ENCODE results near the gene BMPR2.

The BMPR2 gene

GRCh38 chr2:202375609-202376408, at the start of gene BMPR2:
Gene BMPR2, plus strand, starts transcription at chr2:202376327. Its CDS starts 1,148 bp downstream, at chr2:202377475.
- Histone ChIP-seq H3K4me1 (peaks cover 12 to 33% (median 20%) of the 10 kb centered on the region in 10 experiments), H3K9ac (peak within 1 kb of the TSS; percentile 81 to 92 (median 88)), H4K20me1 (peaks cover 2 to 43% (median 39%) of the 10 kb centered on the region in 11 experiments; a peak in 19 of 22 replicates), H3K36me3 (no peaks in the 10 kb centered on the region), H3K9me3 (replicated peaks in 1 of 11) (no peaks in the 10 kb centered on the region), H3K4me3 (peak within 1 kb of the TSS; percentile 79 to 98 (median 88)), H3K27ac (peak within 1 kb of the TSS; percentile 77 to 90 (median 86)), H3K27me3 (peaks cover 23 to 57% (median 49%) of the 10 kb centered on the region in 11 experiments), H3K4me2 (peak within 1 kb of the TSS; percentile 77 to 97 (median 93))
- no peak for TF ChIP-seq Cebpa-rat (IDR thresholded peaks at IDR 0.05)

GRCh38 chr2:202327858-202328257, 48.3 kb upstream of the BMPR2 start:
- H3K4me1 ChIP-seq = peaks cover 5 to 28% (median 18%) of the 10 kb centered on the region in 10 experiments; a peak in 16 of 20 replicates

GRCh38 chr2:202335791-202336467, 40.2 kb upstream of the BMPR2 start:
- H4K20me1 ChIP-seq = no peaks in the 10 kb centered on the region
- TF ChIP-seq Cebpa-rat (IDR thresholded peaks at IDR 0.05) = no peak
- H3K4me2 ChIP-seq = peak overlapping the region; percentile 5 to 79 (median 70); a peak in 19 of 22 replicates
- H3K9ac ChIP-seq = peak overlapping the region in 4 of 11 experiments; percentile 37 to 53 (median 50); a peak in 7 of 22 replicates
- no peaks in the 10 kb centered on the region for H3K9me3 ChIP-seq (replicated peaks in 1 of 11)
- peaks cover 0 to 32% (median 25%) of the 10 kb centered on the region in 10 experiments; a peak in 18 of 20 replicates for H3K4me1 ChIP-seq
- H3K27me3 ChIP-seq = no peaks in the 10 kb centered on the region
- no peaks in the 10 kb centered on the region for H3K36me3 ChIP-seq
- H3K27ac ChIP-seq = peak overlapping the region in 9 of 11 experiments; percentile 9 to 78 (median 53); a peak in 16 of 22 replicates
- peak overlapping the region in 1 of 10 experiments; percentile 19; a peak in 1 of 20 replicates for H3K4me3 ChIP-seq

More at GRCh38 chr2:202327858-202328257, 48.3 kb upstream of the BMPR2 start:
- Histone ChIP-seq H4K20me1 (no peaks in the 10 kb centered on the region), H3K4me2 (peak overlapping the region in 10 of 11 experiments; percentile 22 to 78 (median 54); a peak in 19 of 22 replicates), H3K9me3 (replicated peaks in 1 of 11) (no peaks in the 10 kb centered on the region; a peak in 1 of 22 replicates), H3K9ac (0 out of 22 replicates have a peak overlapping the region, but pooled peaks of 1 of the 11 experiments have one; percentile 21), H3K4me3 (no peak overlapping the region), H3K36me3 (peaks cover 0 to 40% (median 20%) of the 10 kb centered on the region in 11 experiments; a peak in 17 of 22 replicates), H3K27me3 (no peaks in the 10 kb centered on the region), H3K27ac (no peak overlapping the region)
- TF ChIP-seq Cebpa-rat (IDR thresholded peaks at IDR 0.05) = no peak

- Histone ChIP-seq H3K4me2 (peak overlapping the region in 7 of 11 experiments; percentile 64 to 79 (median 71); a peak in 12 of 22 replicates), H3K9me3 (replicated peaks in 1 of 11) (no peaks in the 10 kb centered on the region), H3K27ac (peak overlapping the region in 4 of 11 experiments; percentile 1 to 78 (median 22); a peak in 3 of 22 replicates), H3K4me1 (peaks cover 0 to 32% (median 25%) of the 10 kb centered on the region in 10 experiments; a peak in 18 of 20 replicates), H3K9ac (no peak overlapping the region), H4K20me1 (no peaks in the 10 kb centered on the region), H3K36me3 (no peaks in the 10 kb centered on the region), H3K27me3 (no peaks in the 10 kb centered on the region), H3K4me3 (no peak overlapping the region)
- TF ChIP-seq Cebpa-rat (IDR thresholded peaks at IDR 0.05) = no peak
These were observed 39.0 kb upstream of the BMPR2 start for GRCh38 chr2:202337151-202337550.

- no peaks in the 10 kb centered on the region for H3K9me3 ChIP-seq (replicated peaks in 1 of 11)
- no peak overlapping the region for H3K9ac ChIP-seq
- H3K4me1 ChIP-seq = peaks cover 0 to 32% (median 25%) of the 10 kb centered on the region in 10 experiments; a peak in 18 of 20 replicates
- no peak for TF ChIP-seq Cebpa-rat (IDR thresholded peaks at IDR 0.05)
- peak overlapping the region in 6 of 11 experiments; percentile 64 to 79 (median 70); a peak in 9 of 22 replicates for H3K4me2 ChIP-seq
- H3K36me3 ChIP-seq = no peaks in the 10 kb centered on the region
- H3K27me3 ChIP-seq = no peaks in the 10 kb centered on the region
- H3K4me3 ChIP-seq = no peak overlapping the region
- no peaks in the 10 kb centered on the region for H4K20me1 ChIP-seq
- peak overlapping the region in 3 of 11 experiments; percentile 1 to 78 (median 41); a peak in 1 of 22 replicates for H3K27ac ChIP-seq
These were observed 38.3 kb upstream of the BMPR2 start for GRCh38 chr2:202337706-202338346.

- Histone ChIP-seq H4K20me1 (no peaks in the 10 kb centered on the region), H3K4me1 (peaks cover 0 to 32% (median 25%) of the 10 kb centered on the region in 10 experiments; a peak in 18 of 20 replicates), H3K4me2 (no peak overlapping the region), H3K27ac (no peak overlapping the region), H3K4me3 (no peak overlapping the region), H3K36me3 (no peaks in the 10 kb centered on the region), H3K27me3 (no peaks in the 10 kb centered on the region), H3K9ac (no peak overlapping the region), H3K9me3 (replicated peaks in 1 of 11) (no peaks in the 10 kb centered on the region)
- TF ChIP-seq Cebpa-rat (IDR thresholded peaks at IDR 0.05) = no peak
These were observed 36.9 kb upstream of the BMPR2 start for GRCh38 chr2:202339071-202339870.

GRCh38 chr2:202344178-202344577, 31.9 kb upstream of the BMPR2 start:
- no peak overlapping the region for H3K4me2 ChIP-seq
- no peaks in the 10 kb centered on the region for H3K9me3 ChIP-seq (replicated peaks in 1 of 11)
- no peaks in the 10 kb centered on the region for H3K27me3 ChIP-seq
- no peaks in the 10 kb centered on the region for H3K4me1 ChIP-seq
- no peak overlapping the region for H3K9ac ChIP-seq
- no peak for TF ChIP-seq Cebpa-rat (IDR thresholded peaks at IDR 0.05)
- no peaks in the 10 kb centered on the region for H4K20me1 ChIP-seq
- no peaks in the 10 kb centered on the region for H3K36me3 ChIP-seq
- no peak overlapping the region for H3K27ac ChIP-seq
- no peak overlapping the region for H3K4me3 ChIP-seq

GRCh38 chr2:202346180-202346579, 29.9 kb upstream of the BMPR2 start:
- H4K20me1 ChIP-seq = no peaks in the 10 kb centered on the region
- H3K4me1 ChIP-seq = no peaks in the 10 kb centered on the region
- H3K27me3 ChIP-seq = no peaks in the 10 kb centered on the region
- H3K36me3 ChIP-seq = no peaks in the 10 kb centered on the region
- H3K9ac ChIP-seq = no peak overlapping the region
- no peaks in the 10 kb centered on the region for H3K9me3 ChIP-seq (replicated peaks in 1 of 11)
- no peak for TF ChIP-seq Cebpa-rat (IDR thresholded peaks at IDR 0.05)
- no peak overlapping the region for H3K4me3 ChIP-seq
- no peak overlapping the region for H3K27ac ChIP-seq
- no peak overlapping the region for H3K4me2 ChIP-seq
